Mesothelial cell of epicardium (in vitro differentiated cells): ENCODE measurements around the gene CCSER1. TPM values are rescaled to one million over a fixed set of nuclear protein-coding genes. Genes with fewer than 3 reads are reported as not detected.

ENCODE experiments used
- DNase-seq, 2 experiments: peaks; one replicate each; pipeline ENCODE4 v3.0.0; 2021; ENCODE audit warnings: low spot score in 2 of 2; ENCODE audit not compliant: unreplicated experiment in 2 of 2
- H3K27ac Mint-ChIP-seq: 2 replicates; pipeline ENCODE4 v1.8.0; 2021; ENCODE audit warnings: mixed read lengths
- H3K27me3 Mint-ChIP-seq: 2 replicates; pipeline ENCODE4 v1.8.0; 2021; ENCODE audit warnings: low read depth, mixed read lengths
- H3K36me3 Mint-ChIP-seq: 2 replicates; pipeline ENCODE4 v1.8.0; 2021; ENCODE audit warnings: mixed read lengths
- H3K4me1 Mint-ChIP-seq: 2 replicates; pipeline ENCODE4 v1.8.0; 2021; ENCODE audit warnings: mixed read lengths
- H3K4me3 Mint-ChIP-seq: 2 replicates; pipeline ENCODE4 v1.8.0; 2021; ENCODE audit warnings: mild to moderate bottlenecking, moderate library complexity, mixed read lengths
- H3K9me3 Mint-ChIP-seq: 2 replicates; pipeline ENCODE4 v1.8.0; 2021; ENCODE audit warnings: mixed read lengths
- CTCF ChIP-seq: fragments of 200-600 bp; sonication (generic); IDR thresholded peaks from one replicate; pipeline ENCODE4 v1.5.0; 2021; ENCODE audit warnings: antibody characterized with exemption; ENCODE audit not compliant: unreplicated experiment
- total RNA-seq: library from RNA; stranded (reverse); gene quantifications from 3 replicates; pipeline ENCODE4 v1.2.1, GENCODE V29; 2021

CCSER1 gene
- total RNA-seq, 1 donor from 2014 or later: 7.2 TPM

GRCh38 chr4:91032725-91033445 is 905.7 kb downstream of the CCSER1 start:
- no peaks in the 10 kb centered on the region for H3K9me3 Mint-ChIP-seq
- DNase-seq: no peak
- H3K4me1 Mint-ChIP-seq: peaks cover 7% of the 10 kb centered on the region
- H3K27ac Mint-ChIP-seq: no peak overlapping the region
- no peak overlapping the region for H3K4me3 Mint-ChIP-seq
- no peak for TF ChIP-seq CTCF
- no peaks in the 10 kb centered on the region for H3K27me3 Mint-ChIP-seq
- no peaks in the 10 kb centered on the region for H3K36me3 Mint-ChIP-seq

DNA sequence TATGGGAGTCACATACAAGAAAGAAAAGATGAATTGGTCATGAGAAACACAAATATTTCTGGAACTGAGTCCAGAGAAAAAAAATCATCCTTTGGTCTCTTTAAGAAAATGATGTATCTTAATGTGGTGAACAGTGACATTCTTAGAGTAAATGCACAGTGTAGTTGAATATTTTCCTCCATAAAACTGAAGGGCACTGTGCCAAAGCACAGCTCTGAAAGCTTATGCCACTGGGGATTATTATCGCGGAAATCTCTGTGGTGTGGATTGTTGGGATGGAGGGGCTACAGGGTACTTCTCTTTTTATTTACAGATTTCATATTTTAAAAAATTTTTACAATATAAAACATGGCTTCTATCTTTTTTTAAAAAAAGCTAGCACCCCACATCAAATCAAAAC is 908.1 kb downstream of the CCSER1 start:
- peaks cover 7% of the 10 kb centered on the region for H3K4me1 Mint-ChIP-seq
- H3K27ac Mint-ChIP-seq: no peak overlapping the region
- no peak overlapping the region for H3K4me3 Mint-ChIP-seq
- no peak for DNase-seq
- no peak for TF ChIP-seq CTCF
- H3K27me3 Mint-ChIP-seq: no peaks in the 10 kb centered on the region
- no peaks in the 10 kb centered on the region for H3K36me3 Mint-ChIP-seq
- H3K9me3 Mint-ChIP-seq: no peaks in the 10 kb centered on the region

DNA sequence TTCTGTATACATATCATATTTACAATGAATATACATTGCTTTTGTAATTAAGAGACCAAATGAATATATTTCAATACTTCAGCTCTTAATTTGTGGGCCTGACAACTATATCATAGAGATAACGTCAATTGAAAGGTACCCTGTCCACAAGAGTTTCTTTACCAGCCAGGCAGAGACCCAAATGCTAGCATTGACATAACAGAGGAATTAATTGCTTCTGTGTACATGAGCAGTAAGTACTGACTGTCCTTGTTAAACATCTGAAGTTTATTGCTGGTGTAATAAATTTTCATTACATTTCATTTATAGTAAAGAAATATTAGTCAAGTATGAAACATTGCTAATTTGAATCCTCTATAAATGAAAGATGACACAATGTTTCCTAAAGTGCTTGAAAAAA is 910.8 kb downstream of the CCSER1 start:
- H3K4me3 Mint-ChIP-seq: no peak overlapping the region
- TF ChIP-seq CTCF: no peak
- H3K4me1 Mint-ChIP-seq: peaks cover 9% of the 10 kb centered on the region
- no peak for DNase-seq
- peaks cover 6% of the 10 kb centered on the region for H3K9me3 Mint-ChIP-seq
- H3K27ac Mint-ChIP-seq: no peak overlapping the region
- no peaks in the 10 kb centered on the region for H3K27me3 Mint-ChIP-seq
- H3K36me3 Mint-ChIP-seq: peaks cover 4% of the 10 kb centered on the region

DNA sequence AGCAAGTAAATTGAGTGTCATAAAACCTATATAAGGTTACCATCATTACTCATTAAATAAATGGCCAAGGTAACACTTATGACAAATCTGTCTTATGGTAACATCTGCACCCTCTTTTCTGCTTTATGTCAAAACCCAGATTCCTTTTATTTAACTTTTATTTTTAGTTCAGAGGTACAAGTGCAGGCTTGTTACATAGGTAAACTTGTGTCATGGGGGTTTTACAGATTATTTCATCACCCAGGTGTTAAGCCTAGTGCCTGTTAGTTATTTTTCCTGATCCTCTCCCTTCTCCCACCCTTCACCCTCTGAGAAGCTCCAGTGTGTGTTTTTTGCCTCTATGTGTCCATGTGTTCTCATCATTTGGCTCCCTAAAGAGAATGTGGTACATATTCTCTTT is 930.7 kb downstream of the CCSER1 start:
- peaks cover 22% of the 10 kb centered on the region for H3K4me1 Mint-ChIP-seq
- no peak overlapping the region for H3K27ac Mint-ChIP-seq
- peaks cover 24% of the 10 kb centered on the region for H3K9me3 Mint-ChIP-seq
- TF ChIP-seq CTCF: no peak
- no peak for DNase-seq
- peaks cover 8% of the 10 kb centered on the region for H3K36me3 Mint-ChIP-seq
- H3K27me3 Mint-ChIP-seq: no peaks in the 10 kb centered on the region
- H3K4me3 Mint-ChIP-seq: no peak overlapping the region

GRCh38 chr4:91058345-91058744 is 931.2 kb downstream of the CCSER1 start:
- no peak for DNase-seq
- H3K4me3 Mint-ChIP-seq: no peak overlapping the region
- peaks cover 8% of the 10 kb centered on the region for H3K36me3 Mint-ChIP-seq
- H3K4me1 Mint-ChIP-seq: peaks cover 26% of the 10 kb centered on the region
- H3K9me3 Mint-ChIP-seq: peaks cover 24% of the 10 kb centered on the region
- H3K27ac Mint-ChIP-seq: no peak overlapping the region
- no peaks in the 10 kb centered on the region for H3K27me3 Mint-ChIP-seq
- TF ChIP-seq CTCF: no peak
